GM19193 (cell line): ENCODE data around the gene PPP1CB.

ENCODE experiments used
- POLR2A ChIP-seq: IDR thresholded peaks from 4 replicates; pipeline ENCODE4 v1.6.1; 2011; ENCODE audit not compliant: insufficient read depth, insufficient read length; ENCODE audit errors: extremely low read depth

Gene PPP1CB

GRCh38 chr2:28726177-28726576, 25.5 kb upstream of the PPP1CB start:
- TF ChIP-seq POLR2A: no peak

- no peak for TF ChIP-seq POLR2A
Measured at GRCh38 chr2:28729698-28730097, 21.9 kb upstream of the PPP1CB start.

DNA sequence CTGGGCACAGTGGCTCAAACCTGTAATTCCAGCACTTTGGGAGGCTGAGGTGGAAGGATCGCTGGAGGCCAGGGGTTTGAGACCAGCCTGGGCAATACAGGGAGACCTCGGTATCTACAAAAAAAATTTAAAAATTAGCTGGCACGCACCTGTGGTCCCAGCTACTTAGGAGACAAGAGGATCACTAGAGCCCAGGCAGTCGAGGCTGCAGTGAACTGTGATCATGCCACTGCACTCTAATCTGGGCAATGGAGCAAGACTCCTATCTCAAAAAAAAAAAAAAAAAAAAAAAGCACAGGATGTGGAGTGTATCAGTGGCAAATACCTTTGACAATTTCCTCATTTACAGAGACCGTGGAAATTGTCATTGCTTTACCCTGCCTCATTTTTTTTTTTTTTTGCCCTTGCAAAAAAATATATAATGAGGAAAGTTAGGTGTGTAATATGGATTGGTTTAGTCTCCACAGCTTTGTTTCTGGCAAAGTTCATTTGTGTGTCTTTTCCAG, 20.9 kb upstream of the PPP1CB start:
- no peak for TF ChIP-seq POLR2A

DNA sequence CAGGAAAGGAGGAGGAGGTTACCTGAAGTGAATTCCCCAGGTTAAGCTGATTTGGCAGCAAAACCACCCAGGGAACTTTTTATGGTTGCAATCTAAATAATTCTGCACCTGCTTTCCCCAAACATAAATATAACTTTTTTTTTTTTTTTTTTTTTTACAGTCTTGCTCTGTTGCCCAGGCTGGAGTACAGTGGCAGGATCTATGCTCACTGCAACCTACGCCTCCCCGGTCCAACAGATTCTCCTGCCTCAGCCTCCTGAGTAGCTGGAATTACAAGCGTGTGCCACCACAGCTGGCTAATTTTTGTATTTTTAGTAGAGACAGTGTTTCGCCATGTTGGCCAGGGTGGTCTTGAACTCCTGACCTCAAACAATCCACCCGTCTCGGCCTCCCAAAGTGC, 16.1 kb upstream of the PPP1CB start:
- no peak for TF ChIP-seq POLR2A

DNA sequence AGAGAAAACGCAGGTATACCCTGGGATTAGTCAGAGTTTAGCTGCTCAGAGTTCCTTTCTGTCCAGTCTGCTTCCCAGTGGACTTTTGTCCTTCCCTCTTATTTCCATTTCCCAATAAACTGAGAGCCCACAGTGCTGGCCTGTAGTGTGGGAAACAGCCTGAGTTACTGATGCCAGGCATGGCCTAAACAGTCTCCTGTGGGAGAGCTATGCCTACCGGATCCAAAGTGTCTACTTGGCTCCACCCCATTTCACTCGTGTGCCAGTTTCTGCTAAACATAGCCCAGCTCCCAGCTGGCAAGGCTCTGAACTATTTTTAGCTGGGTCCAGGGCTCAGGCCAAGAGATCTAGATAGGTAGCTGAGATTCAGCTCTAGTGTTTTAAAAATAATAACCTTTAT, 15.6 kb upstream of the PPP1CB start:
- TF ChIP-seq POLR2A: no peak

DNA sequence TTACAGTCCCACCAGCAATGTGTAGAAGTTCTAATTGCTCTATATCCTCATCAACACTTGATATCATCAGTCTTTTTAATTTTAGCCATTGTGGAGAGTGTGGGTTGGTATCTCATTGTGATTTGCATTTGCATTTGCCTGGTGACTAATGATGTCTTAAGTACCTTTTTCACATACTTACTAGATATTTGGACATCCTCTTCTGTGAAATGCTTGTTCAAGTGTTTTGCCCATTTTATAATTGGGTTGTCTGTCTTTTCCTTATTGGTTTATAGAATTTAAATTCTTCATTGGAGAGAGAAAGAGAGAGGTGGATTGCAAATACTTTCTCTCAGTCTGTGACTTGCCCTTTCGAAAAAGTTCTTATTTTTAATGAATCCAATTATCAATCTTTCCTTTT, 14.0 kb upstream of the PPP1CB start:
- no peak for TF ChIP-seq POLR2A

DNA sequence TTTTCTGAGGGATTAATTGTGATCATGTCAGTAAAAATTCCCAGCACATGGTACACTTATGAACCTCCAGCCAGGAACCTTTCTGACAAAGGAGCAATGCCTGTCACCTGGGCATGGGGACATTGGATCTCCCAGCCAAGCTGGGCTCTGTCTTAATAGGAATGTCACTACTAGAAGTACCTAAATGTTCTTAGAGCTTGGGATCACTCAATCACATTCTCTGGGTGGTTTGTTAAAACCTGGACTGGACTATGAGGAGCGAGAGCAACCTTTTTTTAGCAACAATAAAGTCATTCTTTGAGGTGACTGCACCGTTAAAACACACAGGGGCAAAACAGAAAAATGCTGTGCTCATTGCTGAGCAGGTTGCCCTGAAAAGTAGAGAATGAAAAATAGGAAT, 6.4 kb upstream of the PPP1CB start:
- TF ChIP-seq POLR2A: no peak

DNA sequence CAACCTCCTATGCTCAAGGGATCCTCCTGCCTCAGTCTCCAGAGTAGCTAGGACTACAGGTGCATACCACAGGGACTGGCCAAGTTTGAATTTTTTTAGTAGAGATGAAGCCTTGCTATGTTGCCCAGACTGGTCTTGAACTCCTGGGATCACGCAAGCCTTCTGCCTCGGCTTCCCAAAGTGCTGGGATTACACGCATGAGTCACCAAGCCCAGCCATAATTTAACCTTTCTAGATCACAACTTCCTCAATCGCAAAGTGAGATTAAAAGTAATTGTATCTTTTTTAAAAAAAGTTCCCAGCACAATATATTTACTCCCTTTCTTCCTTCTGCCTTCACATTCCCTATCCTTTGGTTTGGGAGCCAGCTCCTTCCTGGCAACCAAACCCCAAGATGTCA, 5.8 kb upstream of the PPP1CB start:
- no peak for TF ChIP-seq POLR2A

DNA sequence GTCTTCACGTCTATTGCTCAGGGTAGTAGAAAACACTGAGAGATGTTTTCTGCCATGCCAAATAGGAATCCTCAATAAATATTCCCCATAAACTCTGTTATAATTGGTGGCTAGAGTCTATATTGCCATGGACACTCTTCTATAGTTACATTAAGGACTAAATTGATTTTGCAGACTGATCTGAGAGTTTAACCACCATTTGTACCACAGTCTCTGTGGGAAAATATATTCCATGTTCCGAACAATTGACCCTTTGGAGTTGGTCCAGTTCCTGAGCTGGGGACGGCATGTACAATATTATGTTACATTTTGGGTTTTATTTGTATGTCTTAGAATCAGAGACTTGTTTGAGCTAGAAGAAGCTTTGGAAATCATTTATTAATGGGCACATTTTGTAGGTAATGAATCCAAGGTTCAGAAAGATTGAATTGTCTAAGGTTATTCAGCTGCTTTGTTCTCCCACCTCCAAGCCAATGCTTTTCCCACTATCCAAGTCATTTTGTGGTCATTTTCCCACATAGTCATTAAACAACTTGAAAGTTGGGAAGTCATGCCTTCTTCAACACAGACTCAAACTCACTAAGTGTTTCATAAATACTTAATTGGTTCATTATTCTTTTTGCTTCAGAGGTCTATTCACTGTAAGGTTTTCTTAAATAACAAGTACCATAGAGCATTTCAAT, 5.1 kb upstream of the PPP1CB start:
- TF ChIP-seq POLR2A: no peak

DNA sequence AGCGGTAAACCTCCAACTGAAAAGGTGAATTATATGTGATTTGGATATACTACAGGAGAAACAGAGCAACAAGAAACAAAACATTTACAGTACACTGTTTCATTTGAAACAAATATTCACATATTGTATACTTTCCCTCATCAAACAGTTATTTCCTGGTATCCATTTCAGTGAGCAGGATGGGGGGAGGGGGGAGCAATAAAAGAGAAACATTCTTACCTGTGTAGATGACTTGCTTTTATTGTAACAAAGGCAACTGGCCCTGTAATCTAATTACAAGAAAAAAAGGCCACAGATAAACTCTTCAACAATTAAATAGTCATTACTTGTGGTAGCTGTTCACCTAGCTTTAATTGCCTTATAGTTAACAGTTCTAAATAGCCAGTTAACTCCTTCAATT, 3.9 kb upstream of the PPP1CB start:
- TF ChIP-seq POLR2A: no peak

DNA sequence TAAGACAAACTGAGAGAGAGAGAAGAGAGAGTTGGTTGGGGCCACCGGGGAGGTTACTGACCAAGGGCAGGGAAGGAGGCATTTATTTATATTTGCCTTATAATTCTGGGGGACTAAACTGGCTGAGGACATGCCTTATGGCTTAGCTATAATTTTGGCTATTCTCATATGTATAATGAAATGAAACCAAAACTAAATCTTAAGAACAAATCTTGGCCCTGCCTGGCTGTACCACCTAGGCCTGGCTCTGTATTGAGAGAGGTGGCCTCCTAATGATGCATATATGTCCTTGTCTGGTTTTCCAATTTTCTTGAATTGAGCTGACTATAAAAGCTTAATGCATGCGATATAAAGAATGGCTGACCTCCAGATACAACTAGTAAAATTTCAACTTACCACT, 3.5 kb upstream of the PPP1CB start:
- no peak for TF ChIP-seq POLR2A

DNA sequence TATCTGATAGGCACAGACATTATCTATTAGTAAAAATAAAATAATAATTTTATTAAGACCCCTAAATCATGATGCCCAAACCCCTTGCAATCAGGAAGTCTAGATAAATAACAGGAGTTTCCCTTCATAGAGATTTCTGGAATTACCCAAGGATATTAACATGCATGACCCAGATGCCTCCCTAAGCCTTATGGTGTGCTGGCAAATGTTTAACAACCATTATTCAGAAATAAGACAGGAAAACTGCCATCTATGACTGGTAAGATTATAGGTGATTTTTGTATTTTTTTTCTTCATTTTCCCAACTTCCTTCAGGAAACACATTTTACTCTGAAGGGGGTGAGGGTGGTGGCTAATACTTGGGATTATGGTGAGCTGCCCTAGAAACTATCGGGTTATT, 2.7 kb upstream of the PPP1CB start:
- TF ChIP-seq POLR2A: no peak

DNA sequence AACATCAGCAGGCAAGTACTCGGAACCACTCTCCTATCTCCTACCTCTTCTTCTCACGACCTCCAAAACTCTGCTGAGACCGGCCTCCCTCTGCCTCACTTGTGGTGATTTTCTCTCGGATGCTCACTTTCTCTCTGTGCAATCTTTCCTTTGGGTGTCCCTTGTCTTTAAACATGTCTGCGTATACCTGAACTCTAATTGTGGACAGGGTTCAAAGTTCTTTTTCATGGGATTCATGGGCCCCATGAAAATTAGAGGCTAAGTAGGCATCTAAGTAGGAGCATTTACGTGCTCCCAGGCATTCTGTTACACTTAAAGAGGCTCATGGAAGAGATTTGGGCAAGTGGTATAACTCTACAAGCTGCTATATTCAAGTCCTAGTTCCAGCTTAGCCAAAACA, 2.1 kb upstream of the PPP1CB start:
- no peak for TF ChIP-seq POLR2A

DNA sequence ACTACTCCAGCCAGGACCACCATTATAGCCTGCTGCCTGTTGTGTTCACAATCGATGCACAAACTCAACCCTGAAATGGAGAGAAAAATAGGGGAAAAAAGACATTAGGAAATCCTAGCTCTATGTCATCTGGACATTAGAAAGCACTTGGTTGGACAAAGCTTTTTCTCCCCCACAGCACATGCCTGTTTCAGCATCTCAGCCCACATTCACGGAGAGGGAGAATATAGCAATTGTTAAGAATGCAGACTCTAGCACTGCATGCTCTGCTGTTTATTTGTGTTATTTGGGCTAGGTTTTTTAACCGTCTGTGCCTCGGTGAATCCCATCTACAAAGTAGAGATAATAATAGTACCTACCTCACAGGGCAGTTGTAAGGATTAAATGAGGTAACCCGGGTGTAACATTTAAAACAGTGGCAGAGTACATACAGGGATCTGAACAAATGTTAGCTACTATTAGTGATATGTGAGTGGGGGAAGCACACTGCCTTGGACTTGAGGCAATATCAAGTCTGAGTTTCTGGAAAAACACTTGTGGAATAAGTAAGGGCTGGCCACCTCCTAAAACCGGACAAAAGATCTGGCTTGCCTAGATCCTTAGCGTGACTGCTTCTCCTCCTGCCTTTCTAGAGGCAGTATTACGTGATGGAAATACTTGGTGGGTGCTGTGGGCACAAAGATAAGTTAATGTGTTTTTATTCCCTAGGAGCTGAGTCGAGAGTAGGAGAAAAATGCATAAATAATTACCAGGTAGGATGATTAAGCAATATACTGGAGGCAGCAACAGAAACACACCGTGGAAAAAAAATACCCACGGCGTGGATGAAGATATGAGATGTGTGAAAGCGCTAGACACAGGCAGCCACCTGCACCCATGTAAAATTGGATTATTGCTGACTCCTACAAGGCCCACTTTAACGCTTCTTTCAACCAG, 1.0 kb upstream of the PPP1CB start:
- TF ChIP-seq POLR2A: no peak

DNA sequence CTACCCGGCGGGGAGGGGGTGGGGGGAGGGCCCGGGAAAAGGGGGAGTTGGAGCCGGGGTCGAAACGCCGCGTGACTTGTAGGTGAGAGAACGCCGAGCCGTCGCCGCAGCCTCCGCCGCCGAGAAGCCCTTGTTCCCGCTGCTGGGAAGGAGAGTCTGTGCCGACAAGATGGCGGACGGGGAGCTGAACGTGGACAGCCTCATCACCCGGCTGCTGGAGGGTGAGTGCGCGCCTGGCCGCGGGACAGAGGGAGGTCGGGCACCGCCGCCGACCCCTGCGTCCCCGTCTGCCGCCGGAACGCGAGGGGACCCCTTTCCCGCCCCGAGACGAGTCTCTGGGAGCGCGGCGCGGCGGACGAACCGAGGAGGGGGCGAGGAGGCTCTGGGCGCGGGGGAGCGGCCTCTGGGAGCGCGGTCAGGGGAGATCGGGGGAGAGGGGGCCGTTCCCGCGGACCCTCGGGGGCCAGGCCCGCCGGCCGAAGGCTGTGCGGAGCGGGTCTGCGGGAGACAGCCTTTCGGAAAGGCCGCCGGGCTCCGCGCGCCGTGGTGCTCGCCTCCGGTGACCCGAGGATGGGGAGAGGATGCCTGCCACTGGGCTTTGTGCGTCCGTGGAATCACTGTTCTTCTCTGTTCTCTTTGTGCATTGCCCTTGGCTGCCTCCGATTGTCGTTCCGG, 463 bp downstream of the PPP1CB start:
- TF ChIP-seq POLR2A: no peak
